SK-N-SH (cell line): ENCODE data around the gene COPS9. TPM values are rescaled to one million over a fixed set of nuclear protein-coding genes. Genes with fewer than 3 reads are reported as not detected.

ENCODE experiments used
- CTCF ChIA-PET: fragments of 300-600, 350-600 bp; formaldehyde crosslinking; extraction: SDS; loops from one replicate; lab custom pipeline; 2021; lab: Yijun Ruan, JAX
- POLR2A ChIA-PET: fragments of 350-600 bp; sonication (Branson Sonifier 250); formaldehyde crosslinking; extraction: SDS; loops from one replicate; lab custom pipeline; 2020; ENCODE audit warnings: antibody characterized with exemption, inconsistent platforms; lab: Yijun Ruan, JAX
- DNase-seq: peaks from one replicate; pipeline ENCODE4 v3.0.0; 2012
- H2AFZ ChIP-seq: fragments of 200-600 bp; sonication (generic); 2 replicates; pipeline ENCODE4 v1.8.1; 2016; ENCODE audit warnings: antibody characterized with exemption, mild to moderate bottlenecking, low read depth
- H3F3A ChIP-seq: fragments of 200-600 bp; sonication (generic); replicated peaks from 2 replicates; pipeline ENCODE3; 2016; ENCODE audit warnings: antibody characterized with exemption, mild to moderate bottlenecking; ENCODE audit not compliant: insufficient read depth
- H3K27ac ChIP-seq, 2 experiments: fragments of 200-500 bp in 1 of 2; fragments of 200-600 bp in 1 of 2; sonication (Bioruptor generic) in 1 of 2; sonication (generic), shearing (Covaris generic) in 1 of 2; 2 replicates each; pipeline versions ENCODE4 v1.5.1 to v1.6.1; 2014 to 2016; ENCODE audit warnings: low read depth in 2 of 2, inconsistent platforms in 1 of 2, low read length in 1 of 2, mild to moderate bottlenecking in 1 of 2, mixed read lengths in 1 of 2
- H3K27me3 ChIP-seq: fragments of 200-600 bp; sonication (generic), shearing (Covaris generic); 2 replicates; pipeline ENCODE4 v1.6.1; 2016; ENCODE audit warnings: mixed run types; ENCODE audit not compliant: insufficient read depth
- H3K36me3 ChIP-seq, 2 experiments: fragments of 200-500 bp in 1 of 2; fragments of 200-600 bp in 1 of 2; sonication (Bioruptor generic) in 1 of 2; sonication (generic) in 1 of 2; replicated peaks in 1 of 2; 2 replicates each; pipeline versions ENCODE3 to v1.5.1; 2014 to 2016; ENCODE audit warnings: low read length in 1 of 2, mild to moderate bottlenecking in 1 of 2; ENCODE audit not compliant: insufficient read depth in 2 of 2, control insufficient read depth in 1 of 2
- H3K4me1 ChIP-seq, 2 experiments: fragments of 200-500 bp in 1 of 2; fragments of 200-600 bp in 1 of 2; sonication (Bioruptor generic) in 1 of 2; sonication (generic), shearing (Covaris generic) in 1 of 2; 2 replicates each; pipeline versions ENCODE4 v1.5.1 to v1.6.1; 2014 to 2016; ENCODE audit warnings: low read depth in 1 of 2, low read length in 1 of 2, mixed run types in 1 of 2; ENCODE audit not compliant: insufficient read depth in 2 of 2, control insufficient read depth in 1 of 2
- H3K4me2 ChIP-seq: fragments of 200-600 bp; sonication (generic), shearing (Covaris generic); 2 replicates; pipeline ENCODE4 v1.6.1; 2017; ENCODE audit warnings: mixed run types
- H3K4me3 ChIP-seq, 2 experiments: fragments of 200-500 bp in 1 of 2; fragments of 200-600 bp in 1 of 2; sonication (Bioruptor generic) in 1 of 2; sonication (generic), shearing (Covaris generic) in 1 of 2; 2 replicates each; pipeline versions ENCODE4 v1.5.1 to v1.8.1; 2014 to 2016; ENCODE audit warnings: low read depth in 2 of 2, inconsistent platforms in 1 of 2, low read length in 1 of 2, mild to moderate bottlenecking in 1 of 2, mixed read lengths in 1 of 2, moderate library complexity in 1 of 2
- H3K79me2 ChIP-seq: fragments of 200-600 bp; sonication (generic); 2 replicates; pipeline ENCODE4 v1.8.1; 2017; ENCODE audit warnings: mild to moderate bottlenecking; ENCODE audit not compliant: insufficient read depth
- H3K9ac ChIP-seq: fragments of 200-600 bp; sonication (generic); 2 replicates; pipeline ENCODE4 v1.6.1; 2017; ENCODE audit warnings: mixed run types
- H3K9me2 ChIP-seq: fragments of 200-600 bp; sonication (generic); 2 replicates; pipeline ENCODE4 v1.6.1; 2017; ENCODE audit warnings: mixed run types
- H3K9me3 ChIP-seq: fragments of 200-600 bp; sonication (generic); 2 replicates; pipeline ENCODE4 v1.6.1; 2017; ENCODE audit warnings: mixed run types, mild to moderate bottlenecking, moderate library complexity
- H4K20me1 ChIP-seq: fragments of 200-600 bp; sonication (generic); 2 replicates; pipeline ENCODE4 v1.6.1; 2017; ENCODE audit warnings: mild to moderate bottlenecking, mixed run types; ENCODE audit not compliant: insufficient read depth
- CHD2 ChIP-seq: fragments of 150-350 bp; IDR thresholded peaks from 2 replicates; pipeline ENCODE4 v1.6.1; 2018; ENCODE audit warnings: low read length; ENCODE audit not compliant: partially characterized antibody
- ELF1 ChIP-seq: IDR thresholded peaks from 2 replicates; pipeline ENCODE4 v1.4.0; 2012
- EP300 ChIP-seq, 2 experiments: IDR thresholded peaks; 2 replicates each; pipeline versions ENCODE4 v1.4.0 to v1.6.1; 2012; ENCODE audit warnings: borderline replicate concordance in 1 of 2, low read depth in 1 of 2, low read length in 1 of 2
- FOXJ3 ChIP-seq: sonication (generic); formaldehyde crosslinking; IDR thresholded peaks from 2 replicates; pipeline ENCODE4 v1.5.1; 2020; ENCODE audit warnings: mild to moderate bottlenecking, missing genetic modification reagents
- FOXM1 ChIP-seq: IDR thresholded peaks from 2 replicates; pipeline ENCODE4 v1.4.0; 2012; ENCODE audit warnings: low read depth, mild to moderate bottlenecking
- GATA2 ChIP-seq: sonication (generic); formaldehyde crosslinking; IDR thresholded peaks from 2 replicates; pipeline ENCODE4 v1.5.0; 2020; ENCODE audit warnings: mild to moderate bottlenecking, missing genetic modification reagents
- NFIC ChIP-seq: IDR thresholded peaks from 2 replicates; pipeline ENCODE4 v1.4.0; 2012; ENCODE audit warnings: borderline replicate concordance
- NRF1 ChIP-seq: IDR thresholded peaks from 2 replicates; pipeline ENCODE4 v1.6.1; 2012; ENCODE audit warnings: low read depth, mild to moderate bottlenecking, low read length
- POLR2AphosphoS5 ChIP-seq: IDR thresholded peaks from 2 replicates; pipeline ENCODE4 v1.6.1; 2012; ENCODE audit warnings: low read depth, low read length
- RCOR1 ChIP-seq: fragments of 150-350 bp; IDR thresholded peaks from 2 replicates; pipeline ENCODE4 v1.6.1; 2017; ENCODE audit warnings: antibody characterized with exemption, low read length
- RFX5 ChIP-seq: IDR thresholded peaks from 2 replicates; pipeline ENCODE4 v1.6.1; 2012; ENCODE audit warnings: mild to moderate bottlenecking, improper control_type of control experiment, low read length
- RXRA ChIP-seq: IDR thresholded peaks from 2 replicates; pipeline ENCODE4 v1.4.0; 2012; ENCODE audit warnings: low read depth, mild to moderate bottlenecking, borderline replicate concordance
- SIN3A ChIP-seq: IDR thresholded peaks from 2 replicates; pipeline ENCODE4 v1.6.1; 2012; ENCODE audit warnings: low read depth, mild to moderate bottlenecking, low read length, moderate library complexity, borderline replicate concordance
- YY1 ChIP-seq: IDR thresholded peaks from 2 replicates; pipeline ENCODE4 v1.4.0; 2012; ENCODE audit warnings: low read depth, mild to moderate bottlenecking
- WGBS: methylation state at CpG from one replicate; pipeline ENCODE4 v1.1.6; 2017; ENCODE audit warnings: low lambda C conversion rate; 5-methylcytosine and 5-hydroxymethylcytosine counted together
- polyA plus RNA-seq, 3 experiments: library from polyadenylated mRNA; depleted of rRNA; stranded (reverse); fragments of >200 nt; gene quantifications; 2 replicates each; pipeline ENCODE4 v1.2.3, GENCODE V29; 2012
- TF ChIP-seq, protein P1 (sequence below): fragments of 200-600 bp; sonication (generic); IDR thresholded peaks from 2 replicates; pipeline ENCODE4 v1.6.1; 2017; ENCODE audit warnings: antibody characterized with exemption, mild to moderate bottlenecking, moderate library complexity
- TF ChIP-seq, protein P2 (sequence below): fragments of 150-350 bp; IDR thresholded peaks from 2 replicates; pipeline ENCODE4 v1.6.1; 2016; ENCODE audit warnings: mild to moderate bottlenecking, low read depth, low read length

The COPS9 gene
- polyA plus RNA-seq, 1 of the 3 experiments (the other 2 are of a cell fraction): 717 TPM

GRCh38 chr2:240172071-240172895, 36.2 kb upstream of the COPS9 start:
- Histone ChIP-seq H3K9me2 (no peaks in the 10 kb centered on the region), H3K9ac (no peak overlapping the region), H3K4me1 (no peaks in the 10 kb centered on the region; a peak in 1 of 4 replicates), H3K9me3 (no peaks in the 10 kb centered on the region), H3F3A (no peaks in the 10 kb centered on the region), H2AFZ (no peak overlapping the region), H3K36me3 (no peaks in the 10 kb centered on the region), H3K4me2 (no peak overlapping the region), H3K4me3 (no peak overlapping the region), H3K79me2 (no peaks in the 10 kb centered on the region), H4K20me1 (no peaks in the 10 kb centered on the region), H3K27ac (no peak overlapping the region), H3K27me3 (no peaks in the 10 kb centered on the region)
- no peak for DNase-seq
- POLR2A ChIA-PET: interaction anchor here (0.6 kb wide), 1 partner anchor 13 kb away, joined by 3 read pairs; no protein-coding TSS in a partner anchor
- 28% methylated on average over 13 of the region's 13 CpGs for WGBS
- no peak for TF ChIP-seq SIN3A
- TF ChIP-seq RFX5: no peak
- no peak for TF ChIP-seq NRF1
- TF ChIP-seq ELF1: no peak
- no peak for TF ChIP-seq POLR2AphosphoS5
- TF ChIP-seq, protein P1, sequence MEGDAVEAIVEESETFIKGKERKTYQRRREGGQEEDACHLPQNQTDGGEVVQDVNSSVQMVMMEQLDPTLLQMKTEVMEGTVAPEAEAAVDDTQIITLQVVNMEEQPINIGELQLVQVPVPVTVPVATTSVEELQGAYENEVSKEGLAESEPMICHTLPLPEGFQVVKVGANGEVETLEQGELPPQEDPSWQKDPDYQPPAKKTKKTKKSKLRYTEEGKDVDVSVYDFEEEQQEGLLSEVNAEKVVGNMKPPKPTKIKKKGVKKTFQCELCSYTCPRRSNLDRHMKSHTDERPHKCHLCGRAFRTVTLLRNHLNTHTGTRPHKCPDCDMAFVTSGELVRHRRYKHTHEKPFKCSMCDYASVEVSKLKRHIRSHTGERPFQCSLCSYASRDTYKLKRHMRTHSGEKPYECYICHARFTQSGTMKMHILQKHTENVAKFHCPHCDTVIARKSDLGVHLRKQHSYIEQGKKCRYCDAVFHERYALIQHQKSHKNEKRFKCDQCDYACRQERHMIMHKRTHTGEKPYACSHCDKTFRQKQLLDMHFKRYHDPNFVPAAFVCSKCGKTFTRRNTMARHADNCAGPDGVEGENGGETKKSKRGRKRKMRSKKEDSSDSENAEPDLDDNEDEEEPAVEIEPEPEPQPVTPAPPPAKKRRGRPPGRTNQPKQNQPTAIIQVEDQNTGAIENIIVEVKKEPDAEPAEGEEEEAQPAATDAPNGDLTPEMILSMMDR: no peak
- TF ChIP-seq YY1: no peak
- TF ChIP-seq FOXM1: no peak
- no peak for TF ChIP-seq NFIC
- TF ChIP-seq GATA2: no peak
- TF ChIP-seq RXRA: no peak
- CTCF ChIA-PET: interaction anchor here (3.9 kb wide), 1 partner anchor 28 kb away, joined by 12 read pairs; no protein-coding TSS in a partner anchor

DNA sequence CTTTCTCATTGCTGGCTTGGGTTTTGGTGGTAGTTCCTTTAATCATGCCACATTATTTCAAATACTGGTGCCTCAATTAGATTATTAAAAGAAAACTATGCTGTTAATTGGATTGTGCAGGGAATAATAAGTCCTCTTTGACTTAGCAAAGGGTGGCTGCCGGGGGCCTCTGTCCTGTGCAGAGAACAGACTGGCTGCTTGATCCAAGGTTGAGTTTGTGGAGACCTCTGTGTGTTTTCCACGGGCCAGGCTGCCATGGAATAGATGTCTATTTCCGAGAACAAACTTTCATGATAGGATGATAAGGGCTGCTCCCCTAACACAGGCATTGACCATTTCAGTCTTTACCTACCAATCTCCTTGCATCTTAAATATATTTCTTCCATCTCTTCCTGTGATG, 34.8 kb upstream of the COPS9 start:
- no peaks in the 10 kb centered on the region for H4K20me1 ChIP-seq
- H3K9me3 ChIP-seq: no peaks in the 10 kb centered on the region
- no peak overlapping the region for H3K4me3 ChIP-seq
- ChIA-PET POLR2A (interaction anchor here (0.5 kb wide), 1 partner anchor 61 kb away, joined by 4 read pairs; no protein-coding TSS in a partner anchor), CTCF (interaction anchor here (3.9 kb wide), 1 partner anchor 27 kb away, joined by 12 read pairs; no protein-coding TSS in a partner anchor)
- H3K4me1 ChIP-seq: no peaks in the 10 kb centered on the region; a peak in 1 of 4 replicates
- no peak overlapping the region for H2AFZ ChIP-seq
- H3K36me3 ChIP-seq: no peaks in the 10 kb centered on the region
- no peak for DNase-seq
- H3K9me2 ChIP-seq: no peaks in the 10 kb centered on the region
- WGBS: 15% methylated on average over 3 of the region's 3 CpGs
- no peak overlapping the region for H3K4me2 ChIP-seq
- no peak overlapping the region for H3K27ac ChIP-seq
- H3K79me2 ChIP-seq: no peaks in the 10 kb centered on the region
- TF ChIP-seq NRF1: no peak
- TF ChIP-seq, protein P2, sequence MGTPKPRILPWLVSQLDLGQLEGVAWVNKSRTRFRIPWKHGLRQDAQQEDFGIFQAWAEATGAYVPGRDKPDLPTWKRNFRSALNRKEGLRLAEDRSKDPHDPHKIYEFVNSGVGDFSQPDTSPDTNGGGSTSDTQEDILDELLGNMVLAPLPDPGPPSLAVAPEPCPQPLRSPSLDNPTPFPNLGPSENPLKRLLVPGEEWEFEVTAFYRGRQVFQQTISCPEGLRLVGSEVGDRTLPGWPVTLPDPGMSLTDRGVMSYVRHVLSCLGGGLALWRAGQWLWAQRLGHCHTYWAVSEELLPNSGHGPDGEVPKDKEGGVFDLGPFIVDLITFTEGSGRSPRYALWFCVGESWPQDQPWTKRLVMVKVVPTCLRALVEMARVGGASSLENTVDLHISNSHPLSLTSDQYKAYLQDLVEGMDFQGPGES: no peak
- no peak for TF ChIP-seq CHD2
- no peak for TF ChIP-seq ELF1
- TF ChIP-seq FOXJ3 (CRISPR knock-in tag): no peak
- TF ChIP-seq EP300 (IDR thresholded peaks at IDR 0.05; ENCODE audit: borderline replicate concordance in 1 of 2, low read depth in 1 of 2, low read length in 1 of 2): no peak
- TF ChIP-seq RCOR1: no peak
- no peak for TF ChIP-seq GATA2
- no peaks in the 10 kb centered on the region for H3F3A ChIP-seq
- no peak overlapping the region for H3K9ac ChIP-seq
- no peaks in the 10 kb centered on the region for H3K27me3 ChIP-seq
